Prostate gland (tissue), 2 donors: Measurements from ENCODE around the gene CNKSR1.

Experiments used
- CTCF ChIP-seq, 4 experiments: fragments of 200-600 bp in 2 of 4; fragments of 450-650 bp in 2 of 4; sonication (generic) in 2 of 4; IDR thresholded peaks; 1 replicate in 3 of 4; 2 replicates in 1 of 4; pipeline ENCODE4 v1.5.1; 2016 to 2019; ENCODE audit warnings: antibody characterized with exemption in 4 of 4, mild to moderate bottlenecking in 2 of 4, moderate library complexity in 2 of 4
- POLR2AphosphoS5 ChIP-seq: sonication (generic); formaldehyde crosslinking; IDR thresholded peaks from one replicate; pipeline ENCODE4 v1.6.1; 2017; ENCODE audit warnings: antibody characterized with exemption

- TF ChIP-seq CTCF (IDR thresholded peaks at IDR 0.05) (no peak), POLR2AphosphoS5 (no peak)
Observed at GRCh38 chr1:26148887-26149286, 28.4 kb upstream of the CNKSR1 start.
